Measurements from ENCODE around the gene LRRFIP1.

Gene LRRFIP1

DNA sequence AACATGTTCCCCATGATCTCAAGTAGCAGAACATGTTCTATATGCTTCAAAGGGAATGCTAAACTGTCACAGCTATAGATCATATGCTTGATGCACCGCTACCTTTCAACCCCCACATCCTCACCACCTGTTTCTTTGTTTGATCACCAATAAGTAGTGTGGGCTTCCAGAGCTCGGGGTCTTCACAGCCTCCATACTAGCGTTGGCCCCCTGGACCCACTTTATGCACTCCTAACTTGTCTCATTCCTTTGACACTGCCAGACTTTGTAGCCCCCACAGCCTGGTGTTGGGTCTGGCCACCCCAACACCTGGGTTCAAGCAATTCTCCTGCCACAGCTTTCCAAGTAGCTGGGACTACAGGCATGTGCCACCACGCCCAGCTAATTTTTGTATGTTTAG is 159.5 kb downstream of the LRRFIP1 start:
- H3K4me3 ChIP-seq (ENCODE audit: low read length), result no peak overlapping the region
- DNase-seq (ENCODE audit: low read depth), result no peak
- TF ChIP-seq, protein P1, sequence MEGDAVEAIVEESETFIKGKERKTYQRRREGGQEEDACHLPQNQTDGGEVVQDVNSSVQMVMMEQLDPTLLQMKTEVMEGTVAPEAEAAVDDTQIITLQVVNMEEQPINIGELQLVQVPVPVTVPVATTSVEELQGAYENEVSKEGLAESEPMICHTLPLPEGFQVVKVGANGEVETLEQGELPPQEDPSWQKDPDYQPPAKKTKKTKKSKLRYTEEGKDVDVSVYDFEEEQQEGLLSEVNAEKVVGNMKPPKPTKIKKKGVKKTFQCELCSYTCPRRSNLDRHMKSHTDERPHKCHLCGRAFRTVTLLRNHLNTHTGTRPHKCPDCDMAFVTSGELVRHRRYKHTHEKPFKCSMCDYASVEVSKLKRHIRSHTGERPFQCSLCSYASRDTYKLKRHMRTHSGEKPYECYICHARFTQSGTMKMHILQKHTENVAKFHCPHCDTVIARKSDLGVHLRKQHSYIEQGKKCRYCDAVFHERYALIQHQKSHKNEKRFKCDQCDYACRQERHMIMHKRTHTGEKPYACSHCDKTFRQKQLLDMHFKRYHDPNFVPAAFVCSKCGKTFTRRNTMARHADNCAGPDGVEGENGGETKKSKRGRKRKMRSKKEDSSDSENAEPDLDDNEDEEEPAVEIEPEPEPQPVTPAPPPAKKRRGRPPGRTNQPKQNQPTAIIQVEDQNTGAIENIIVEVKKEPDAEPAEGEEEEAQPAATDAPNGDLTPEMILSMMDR (IDR thresholded peaks at IDR 0.05; ENCODE audit: insufficient read depth, low read depth, low read length, missing control alignments), result no peak

DNA sequence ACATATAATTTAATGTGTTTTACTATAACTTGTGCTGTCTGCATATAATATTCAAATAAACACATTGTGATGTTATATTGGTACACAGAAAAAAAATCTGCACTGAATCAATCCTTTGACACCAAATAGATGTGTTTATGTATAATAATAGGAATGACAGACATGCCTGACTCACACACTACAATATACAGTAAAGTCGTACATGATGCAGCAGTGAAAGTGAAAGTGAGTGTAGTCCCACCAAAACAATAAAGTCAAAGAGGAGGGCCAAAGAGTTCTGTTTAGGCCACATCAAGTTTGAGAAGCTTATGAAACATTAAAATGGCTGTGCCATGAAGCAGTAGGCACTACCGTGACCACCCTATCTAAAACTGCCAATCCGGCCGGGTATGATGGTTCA is 163.0 kb downstream of the LRRFIP1 start:
- DNase-seq (ENCODE audit: low read depth), result peak; percentile 25
- TF ChIP-seq, protein P1 (IDR thresholded peaks at IDR 0.05; ENCODE audit: insufficient read depth, low read depth, low read length, missing control alignments), result no peak

DNA sequence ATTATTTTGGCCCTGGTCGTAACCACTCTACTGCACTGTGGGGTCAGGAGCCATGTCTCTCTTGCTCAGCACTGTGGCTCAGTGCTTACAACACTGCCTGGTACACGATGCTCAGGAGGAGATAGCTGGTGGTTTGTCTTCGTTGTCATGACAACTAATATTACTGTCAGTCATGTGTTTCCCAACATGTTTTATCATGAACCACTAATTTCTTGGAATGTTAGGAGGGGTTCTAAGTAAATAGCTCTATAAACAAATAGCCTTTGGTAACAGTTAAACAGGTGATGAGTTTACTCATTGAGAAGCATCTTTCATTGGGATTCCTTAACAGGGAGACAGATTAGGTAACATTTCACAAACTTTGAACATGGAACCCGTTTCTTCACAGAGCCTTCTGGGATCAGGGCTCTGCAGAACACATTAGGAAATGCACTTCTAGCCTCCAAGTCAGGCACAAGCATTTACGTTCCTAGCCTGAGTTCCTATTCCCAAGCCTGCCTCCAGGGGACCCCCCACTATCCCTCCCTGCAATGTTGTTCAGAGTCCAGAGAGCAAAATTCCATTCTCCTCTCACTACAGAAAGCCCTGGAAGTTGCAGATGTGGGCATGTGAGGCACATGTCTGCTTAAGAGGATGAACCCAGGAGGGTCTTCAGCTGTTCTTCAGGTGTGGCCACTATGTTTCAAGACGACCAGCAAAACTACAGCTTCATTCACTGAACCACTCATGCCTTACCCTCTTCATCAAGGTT is 164.8 kb downstream of the LRRFIP1 start:
- DNase-seq (ENCODE audit: low read depth), result peak; percentile 30
- H3K4me3 ChIP-seq (ENCODE audit: low read length), result no peak overlapping the region
- TF ChIP-seq, protein P1 (IDR thresholded peaks at IDR 0.05; ENCODE audit: insufficient read depth, low read depth, low read length, missing control alignments), result no peak

More for the DNA sequence above, 163.0 kb downstream of the LRRFIP1 start:
- H3K4me3 ChIP-seq (ENCODE audit: low read length), result no peak overlapping the region

DNA sequence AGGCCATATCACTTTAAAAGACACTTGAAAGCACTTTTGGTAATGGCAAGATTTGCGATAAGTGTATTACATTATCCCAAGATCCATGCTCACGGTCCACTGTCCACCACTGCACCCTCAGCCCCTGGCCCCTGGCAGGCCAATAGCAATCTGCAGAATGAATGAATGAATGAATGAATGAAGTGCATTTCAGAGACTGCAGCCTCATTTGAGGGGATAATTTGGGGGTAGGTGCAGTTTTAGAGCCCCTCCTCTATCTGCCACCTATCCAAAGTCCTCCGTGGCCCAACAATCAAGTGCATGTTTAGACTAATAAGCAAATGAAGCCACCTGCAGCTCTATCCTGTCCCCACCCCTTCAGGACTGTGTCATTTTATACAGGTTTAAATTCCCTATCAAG is 169.9 kb downstream of the LRRFIP1 start:
- DNase-seq (ENCODE audit: low read depth), result no peak
- no peak overlapping the region for H3K4me3 ChIP-seq (ENCODE audit: low read length)
- TF ChIP-seq, protein P1 (IDR thresholded peaks at IDR 0.05; ENCODE audit: insufficient read depth, low read depth, low read length, missing control alignments), result no peak

DNA sequence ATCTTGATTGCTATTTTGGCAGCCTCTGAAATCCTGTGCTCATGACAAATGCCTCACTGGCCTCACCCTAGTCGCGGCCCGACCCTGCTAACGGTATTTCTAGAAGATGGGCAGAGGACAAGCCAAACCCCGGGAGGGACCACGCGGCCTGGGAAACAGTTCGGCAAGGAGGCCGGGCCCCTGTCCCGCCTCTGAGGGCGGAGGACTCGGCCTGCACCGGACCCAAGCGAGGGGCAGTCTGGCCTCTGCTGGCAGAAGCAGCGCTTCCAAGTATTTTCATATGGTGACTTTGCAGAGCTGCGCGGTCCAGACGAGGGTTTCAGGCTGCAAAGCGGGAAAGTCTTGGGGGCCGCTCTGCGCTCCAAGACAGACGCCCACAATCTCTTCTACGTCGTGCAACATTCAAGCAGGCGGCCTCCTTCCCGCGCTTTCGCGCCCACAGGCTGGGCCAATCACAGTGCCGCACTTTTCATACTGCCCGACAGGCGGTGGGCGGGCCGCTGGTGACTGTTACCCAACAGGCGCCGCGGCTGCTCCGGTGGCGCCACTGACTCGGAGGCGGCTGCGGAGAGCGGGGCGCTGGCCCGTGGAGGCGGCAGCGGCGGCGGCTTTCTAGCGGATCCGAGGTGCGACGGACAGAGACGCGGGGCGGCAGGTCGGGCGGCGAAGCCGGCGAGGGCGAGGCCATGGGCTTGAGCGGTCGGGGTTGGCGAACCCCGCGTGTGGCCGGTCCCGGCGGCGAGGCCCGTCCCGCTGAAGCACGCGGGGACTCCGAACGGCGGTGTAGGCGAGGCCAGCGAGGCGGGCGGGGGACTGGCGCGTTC is 171.1 kb downstream of the LRRFIP1 start, which contains the start of gene RBM44:
TSS of gene RBM44 (plus strand) at position 544 of the 824 bp plus-strand sequence. CDS start 14,831 bp downstream, outside the sequence.
- no peak within 1 kb of the TSS for H3K4me3 ChIP-seq (ENCODE audit: low read length)
- no peak for DNase-seq (ENCODE audit: low read depth)
- TF ChIP-seq, protein P1 (IDR thresholded peaks at IDR 0.05; ENCODE audit: insufficient read depth, low read depth, low read length, missing control alignments), result no peak

DNA sequence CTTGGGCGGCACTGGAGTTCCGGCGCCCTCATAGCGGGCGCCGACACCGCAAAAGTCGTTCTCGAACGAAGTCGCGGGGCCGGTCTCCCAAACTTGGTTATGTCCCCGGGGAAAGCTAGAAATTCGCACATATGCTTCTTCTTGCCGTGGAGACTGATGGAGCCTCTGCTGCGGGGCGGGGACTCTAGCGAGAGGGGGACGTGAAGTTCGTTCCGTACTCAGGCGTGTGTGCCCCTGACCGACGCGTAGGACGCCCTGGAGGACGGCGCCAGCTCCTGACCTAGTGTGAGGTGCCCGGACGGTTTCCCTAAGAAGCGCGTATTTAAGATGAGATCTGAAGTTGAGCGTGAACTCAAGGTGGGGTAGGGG is 171.7 kb downstream of the LRRFIP1 start:
- no peak for DNase-seq (ENCODE audit: low read depth)
- H3K4me3 ChIP-seq (ENCODE audit: low read length), result no peak overlapping the region
- TF ChIP-seq, protein P1 (IDR thresholded peaks at IDR 0.05; ENCODE audit: insufficient read depth, low read depth, low read length, missing control alignments), result no peak

Measured in epithelial cell of esophagus (primary cell).